Activated naive CD4-positive, alpha-beta T cell treated with anti-CD3 and anti-CD28 coated beads for 36 hours (primary cell): Measurements from ENCODE around the gene PSMB7. TPM values are rescaled to one million over a fixed set of nuclear protein-coding genes. Genes with fewer than 3 reads are reported as not detected.

ENCODE experiments used
- CTCF ChIA-PET: fragments of 350-600 bp; sonication (Branson Sonifier 250); formaldehyde crosslinking; loops from one replicate; lab custom pipeline; 2021; ENCODE audit warnings: antibody characterized with exemption; lab: Charles Lee
- DNase-seq: peaks from one replicate; pipeline ENCODE4 v3.0.0-alpha.2; 2020
- H3K27ac Mint-ChIP-seq: one replicate; pipeline ENCODE4 v1.8.0; 2021; ENCODE audit warnings: mild to moderate bottlenecking, mixed read lengths
- H3K27me3 Mint-ChIP-seq: one replicate; pipeline ENCODE4 v1.8.0; 2021; ENCODE audit warnings: low read depth, mixed read lengths
- H3K36me3 Mint-ChIP-seq: one replicate; pipeline ENCODE4 v1.8.0; 2021; ENCODE audit warnings: low read depth, mixed read lengths
- H3K4me1 Mint-ChIP-seq: one replicate; pipeline ENCODE4 v1.8.0; 2021; ENCODE audit warnings: low read depth, mixed read lengths
- H3K4me3 Mint-ChIP-seq: one replicate; pipeline ENCODE4 v1.8.0; 2021; ENCODE audit warnings: mild to moderate bottlenecking, moderate library complexity, mixed read lengths
- H3K9me3 Mint-ChIP-seq: one replicate; pipeline ENCODE4 v1.8.0; 2021; ENCODE audit warnings: mixed read lengths
- intact Hi-C: fragments of 100-400 bp; cut with micrococcal nuclease; formaldehyde crosslinking; loops from one replicate; pipeline ENCODE4 v1.15.1; 2023
- total RNA-seq, 2 experiments: library from RNA; stranded (reverse); gene quantifications; one replicate each; pipeline ENCODE4 v1.2.3, GENCODE V29; 2021

PSMB7 gene
- total RNA-seq, 2 experiments from 2014 or later, result 161 to 167 TPM

GRCh38 chr9:124329206-124329792 lies 85.9 kb downstream of the PSMB7 start:
- no peaks in the 10 kb centered on the region for H3K9me3 Mint-ChIP-seq
- no peak for DNase-seq
- CTCF ChIA-PET, result no interaction called here
- no peak overlapping the region for H3K4me3 Mint-ChIP-seq
- H3K4me1 Mint-ChIP-seq, result no peaks in the 10 kb centered on the region
- intact Hi-C loops, result no loop called here
- no peak overlapping the region for H3K27ac Mint-ChIP-seq
- no peaks in the 10 kb centered on the region for H3K27me3 Mint-ChIP-seq
- H3K36me3 Mint-ChIP-seq, result no peaks in the 10 kb centered on the region

GRCh38 chr9:124328285-124328684 lies 87.0 kb downstream of the PSMB7 start:
- no peak for DNase-seq
- Mint-ChIP-seq H3K4me3 (no peak overlapping the region), H3K27ac (no peak overlapping the region), H3K4me1 (no peaks in the 10 kb centered on the region), H3K9me3 (no peaks in the 10 kb centered on the region), H3K36me3 (no peaks in the 10 kb centered on the region), H3K27me3 (no peaks in the 10 kb centered on the region)
- CTCF ChIA-PET, result interaction anchor here (0.6 kb wide), 1 partner anchor 202 kb away, joined by 3 read pairs; no protein-coding TSS in a partner anchor
- intact Hi-C loops, result no loop called here

DNA sequence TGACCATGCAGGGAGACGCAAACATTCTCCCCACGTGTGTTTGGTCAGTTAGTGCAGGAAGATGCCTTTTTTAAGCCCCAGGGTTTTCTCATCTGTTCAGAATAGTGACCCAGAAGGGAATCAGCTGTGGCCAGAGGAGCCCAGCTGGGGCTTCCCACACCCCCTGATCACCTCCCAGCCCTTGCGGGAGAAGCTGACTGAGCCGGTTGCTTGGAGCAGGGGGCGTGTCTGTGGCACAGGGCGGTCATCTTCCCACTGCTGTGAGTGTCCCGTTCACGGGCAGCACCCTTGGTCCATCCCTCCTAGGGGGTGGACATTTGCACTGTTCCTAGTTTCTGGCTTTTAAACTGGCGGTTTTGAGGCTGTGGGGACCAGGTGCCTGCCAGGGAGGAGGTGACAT lies 87.8 kb downstream of the PSMB7 start:
- Mint-ChIP-seq H3K9me3 (no peaks in the 10 kb centered on the region), H3K27ac (no peak overlapping the region), H3K36me3 (no peaks in the 10 kb centered on the region), H3K27me3 (no peaks in the 10 kb centered on the region), H3K4me1 (no peaks in the 10 kb centered on the region), H3K4me3 (no peak overlapping the region)
- intact Hi-C loops, result no loop called here
- CTCF ChIA-PET, result no interaction called here
- no peak for DNase-seq

- no peaks in the 10 kb centered on the region for H3K27me3 Mint-ChIP-seq
- CTCF ChIA-PET, result no interaction called here
- no peaks in the 10 kb centered on the region for H3K36me3 Mint-ChIP-seq
- H3K9me3 Mint-ChIP-seq, result no peaks in the 10 kb centered on the region
- H3K4me3 Mint-ChIP-seq, result no peak overlapping the region
- DNase-seq, result no peak
- no peak overlapping the region for H3K27ac Mint-ChIP-seq
- no peaks in the 10 kb centered on the region for H3K4me1 Mint-ChIP-seq
- intact Hi-C loops, result no loop called here
Observed at GRCh38 chr9:124326378-124326777, 88.9 kb downstream of the PSMB7 start.

- intact Hi-C loops, result no loop called here
- DNase-seq, result no peak
- Mint-ChIP-seq H3K4me3 (no peak overlapping the region), H3K27me3 (no peaks in the 10 kb centered on the region), H3K4me1 (no peaks in the 10 kb centered on the region), H3K9me3 (no peaks in the 10 kb centered on the region), H3K36me3 (no peaks in the 10 kb centered on the region), H3K27ac (no peak overlapping the region)
- CTCF ChIA-PET, result interaction anchor here (0.8 kb wide), 1 partner anchor 199 kb away, joined by 3 read pairs; no protein-coding TSS in a partner anchor
Observed at GRCh38 chr9:124325816-124326215, 89.4 kb downstream of the PSMB7 start.

- Mint-ChIP-seq H3K4me1 (no peaks in the 10 kb centered on the region), H3K9me3 (no peaks in the 10 kb centered on the region), H3K36me3 (no peaks in the 10 kb centered on the region), H3K27ac (no peak overlapping the region), H3K27me3 (no peaks in the 10 kb centered on the region), H3K4me3 (no peak overlapping the region)
- DNase-seq, result no peak
- intact Hi-C loops, result no loop called here
- CTCF ChIA-PET, result no interaction called here
Observed at GRCh38 chr9:124323904-124324303, 91.3 kb downstream of the PSMB7 start.

DNA sequence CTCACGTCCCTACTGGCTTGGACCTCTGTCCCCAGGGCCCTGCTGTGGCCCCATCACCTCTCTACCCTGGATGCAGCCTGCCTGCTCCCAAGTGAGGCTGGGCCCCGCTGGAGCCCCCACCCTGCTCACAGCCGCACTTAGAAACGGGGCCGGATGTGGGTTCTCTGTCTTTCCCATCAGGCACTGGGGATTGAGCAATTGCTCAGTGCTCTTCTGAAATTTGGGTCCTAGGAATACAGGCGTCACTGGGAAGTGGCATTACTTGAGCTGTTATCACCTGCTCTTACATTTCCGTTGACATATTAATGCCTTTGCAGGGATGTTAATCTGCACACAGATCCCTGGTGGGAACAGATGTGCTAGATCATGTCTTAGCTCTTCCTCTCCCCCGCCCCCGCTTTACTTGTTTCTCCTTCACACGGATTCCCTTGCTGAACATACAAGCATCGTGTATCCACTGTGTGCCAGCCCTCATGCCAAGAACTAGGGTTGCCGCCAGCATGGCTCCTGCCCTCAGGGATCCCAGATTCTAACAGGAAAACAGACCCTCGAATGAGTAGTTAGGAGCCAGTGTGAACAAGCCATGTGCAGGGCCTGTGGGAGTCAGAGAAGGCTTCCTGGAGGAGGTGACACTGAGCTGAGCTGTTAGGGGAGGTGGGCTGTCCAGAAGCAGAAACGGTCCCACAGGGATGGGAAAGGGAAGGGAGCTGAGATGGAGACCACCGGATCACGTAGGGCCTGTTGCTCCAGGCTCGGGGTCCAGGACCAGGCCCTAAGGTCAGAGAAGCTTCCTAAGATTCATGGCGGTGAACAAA lies 92.4 kb downstream of the PSMB7 start:
- Mint-ChIP-seq H3K9me3 (no peaks in the 10 kb centered on the region), H3K27me3 (no peaks in the 10 kb centered on the region), H3K4me1 (no peaks in the 10 kb centered on the region), H3K36me3 (no peaks in the 10 kb centered on the region), H3K4me3 (no peak overlapping the region), H3K27ac (no peak overlapping the region)
- CTCF ChIA-PET, result no interaction called here
- intact Hi-C loops, result no loop called here
- DNase-seq, result no peak

DNA sequence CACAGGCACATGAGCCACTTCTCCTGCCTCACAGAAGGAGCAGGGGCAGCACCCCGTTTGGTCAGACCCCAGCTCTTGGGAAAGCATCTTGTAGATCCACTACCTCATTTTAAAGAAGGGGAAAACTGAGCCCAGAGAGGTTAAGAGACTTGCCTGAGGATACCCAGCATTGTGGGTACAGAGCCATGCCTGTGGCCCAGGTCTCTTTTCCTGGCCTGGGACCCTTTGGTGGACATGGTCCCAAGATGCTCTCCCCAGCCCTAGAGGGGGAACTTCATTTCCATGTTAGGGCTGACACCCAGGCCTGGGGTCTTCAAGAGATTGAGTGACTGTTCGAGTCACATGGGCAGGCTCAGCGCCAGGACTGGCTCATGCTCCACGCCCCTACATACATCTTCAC lies 93.3 kb downstream of the PSMB7 start:
- Mint-ChIP-seq H3K27me3 (no peaks in the 10 kb centered on the region), H3K4me3 (no peak overlapping the region), H3K4me1 (no peaks in the 10 kb centered on the region), H3K9me3 (no peaks in the 10 kb centered on the region), H3K27ac (no peak overlapping the region), H3K36me3 (no peaks in the 10 kb centered on the region)
- CTCF ChIA-PET, result interaction anchor here (3.3 kb wide), 1 partner anchor 195 kb away, joined by 14 read pairs; no protein-coding TSS in a partner anchor
- intact Hi-C loops, result loop anchor here (2.0 kb wide), 1 partner anchor 195 kb away; no protein-coding TSS in a partner anchor
- no peak for DNase-seq

DNA sequence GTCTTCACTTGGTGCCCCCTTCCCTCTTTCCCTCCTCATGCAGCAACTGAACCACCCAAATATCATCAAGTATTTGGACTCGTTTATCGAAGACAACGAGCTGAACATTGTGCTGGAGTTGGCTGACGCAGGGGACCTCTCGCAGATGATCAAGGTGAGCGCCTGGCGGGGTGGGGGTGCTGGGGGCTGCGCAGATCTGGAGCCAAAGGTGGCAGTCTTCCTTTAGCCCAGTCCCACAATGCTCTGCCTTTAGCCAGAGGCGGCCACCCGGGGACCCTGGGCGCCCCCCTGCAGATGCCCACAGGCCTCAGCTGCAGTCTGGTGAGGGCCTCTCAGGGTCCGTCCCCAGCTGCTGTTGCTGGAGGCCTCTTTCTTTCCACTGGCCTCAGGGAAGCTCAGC lies 93.8 kb downstream of the PSMB7 start:
- intact Hi-C loops, result loop anchor here (2.0 kb wide), 1 partner anchor 195 kb away; no protein-coding TSS in a partner anchor
- Mint-ChIP-seq H3K27ac (no peak overlapping the region), H3K4me1 (no peaks in the 10 kb centered on the region), H3K4me3 (no peak overlapping the region), H3K9me3 (no peaks in the 10 kb centered on the region), H3K36me3 (no peaks in the 10 kb centered on the region), H3K27me3 (no peaks in the 10 kb centered on the region)
- DNase-seq, result no peak
- CTCF ChIA-PET, result interaction anchor here (0.6 to 3.3 kb wide), 2 partner anchors 194 to 972 kb away, joined by 3 to 14 read pairs; no protein-coding TSS in a partner anchor

GRCh38 chr9:124320062-124320973 lies 94.9 kb downstream of the PSMB7 start:
- no peak overlapping the region for H3K27ac Mint-ChIP-seq
- H3K4me3 Mint-ChIP-seq, result no peak overlapping the region
- intact Hi-C loops, result loop anchor here (2.0 kb wide), 1 partner anchor 194 kb away; no protein-coding TSS in a partner anchor
- no peaks in the 10 kb centered on the region for H3K9me3 Mint-ChIP-seq
- H3K4me1 Mint-ChIP-seq, result no peaks in the 10 kb centered on the region
- no peaks in the 10 kb centered on the region for H3K36me3 Mint-ChIP-seq
- H3K27me3 Mint-ChIP-seq, result no peaks in the 10 kb centered on the region
- CTCF ChIA-PET, result interaction anchor here (0.6 to 3.3 kb wide), 3 partner anchors 8 to 193 kb away, joined by 4 to 14 read pairs (median 4); no protein-coding TSS in a partner anchor
- peak; percentile 66 for DNase-seq

GRCh38 chr9:124315882-124316281 lies 99.4 kb downstream of the PSMB7 start:
- no peak overlapping the region for H3K27ac Mint-ChIP-seq
- CTCF ChIA-PET, result no interaction called here
- H3K36me3 Mint-ChIP-seq, result no peaks in the 10 kb centered on the region
- no peaks in the 10 kb centered on the region for H3K9me3 Mint-ChIP-seq
- intact Hi-C loops, result no loop called here
- no peaks in the 10 kb centered on the region for H3K4me1 Mint-ChIP-seq
- DNase-seq, result no peak
- no peaks in the 10 kb centered on the region for H3K27me3 Mint-ChIP-seq
- H3K4me3 Mint-ChIP-seq, result no peak overlapping the region

DNA sequence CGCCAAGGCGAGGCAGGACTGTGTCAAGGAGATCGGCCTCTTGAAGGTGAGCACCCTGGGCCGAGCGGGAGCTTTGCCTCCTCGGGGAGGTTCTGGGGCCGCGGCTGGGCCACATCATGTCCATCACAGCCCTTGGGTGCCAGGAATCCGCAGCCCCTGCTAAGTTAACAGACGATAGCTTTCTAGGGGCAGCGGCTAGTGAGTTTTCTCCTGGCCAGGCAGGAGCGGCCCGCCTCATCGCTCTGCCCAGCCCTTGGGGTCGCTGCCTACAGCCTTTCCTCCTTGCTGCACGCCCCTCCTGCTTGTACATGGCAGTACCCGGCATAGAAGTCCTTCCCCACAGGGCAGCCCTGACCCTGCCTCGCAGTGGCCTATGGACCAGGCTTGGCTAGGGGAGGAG lies 101.3 kb downstream of the PSMB7 start:
- no peak overlapping the region for H3K27ac Mint-ChIP-seq
- CTCF ChIA-PET, result interaction anchor here (0.7 to 1.6 kb wide), 2 partner anchors 188 to 190 kb away, joined by 3 to 4 read pairs; no protein-coding TSS in a partner anchor
- no peaks in the 10 kb centered on the region for H3K36me3 Mint-ChIP-seq
- intact Hi-C loops, result no loop called here
- no peaks in the 10 kb centered on the region for H3K27me3 Mint-ChIP-seq
- no peaks in the 10 kb centered on the region for H3K9me3 Mint-ChIP-seq
- DNase-seq, result no peak
- H3K4me3 Mint-ChIP-seq, result no peak overlapping the region
- H3K4me1 Mint-ChIP-seq, result no peaks in the 10 kb centered on the region
